H9 (cell line): Measurements from ENCODE around the gene MTHFD1L. TPM values are rescaled to one million over a fixed set of nuclear protein-coding genes. Genes with fewer than 3 reads are reported as not detected.

Experiments used
- DNase-seq: peaks from one replicate; pipeline ENCODE4 v3.0.0-alpha.2; 2017
- H2AFZ ChIP-seq: one replicate; pipeline ENCODE4 v1.6.1; 2013; ENCODE audit warnings: mild to moderate bottlenecking, low read length, control low read depth, moderate library complexity
- H2AK5ac ChIP-seq: 2 replicates; pipeline ENCODE4 v1.6.1; 2013; ENCODE audit warnings: low read length, control low read depth, mixed read lengths; ENCODE audit not compliant: insufficient read length
- H2BK120ac ChIP-seq: one replicate; pipeline ENCODE4 v1.6.1; 2013; ENCODE audit warnings: low read depth, mild to moderate bottlenecking, low read length, control low read depth, inconsistent platforms; ENCODE audit not compliant: poor library complexity, severe bottlenecking
- H2BK12ac ChIP-seq: 2 replicates; pipeline ENCODE4 v1.6.1; 2013; ENCODE audit warnings: low read length, control low read depth, mixed read lengths, low read depth; ENCODE audit not compliant: insufficient read length
- H2BK15ac ChIP-seq: 2 replicates; pipeline ENCODE4 v1.6.1; 2013; ENCODE audit warnings: low read depth, low read length, control low read depth
- H2BK20ac ChIP-seq: one replicate; pipeline ENCODE4 v1.6.1; 2013; ENCODE audit warnings: low read depth, mild to moderate bottlenecking, low read length, control low read depth, inconsistent platforms; ENCODE audit not compliant: poor library complexity, severe bottlenecking
- H2BK5ac ChIP-seq: 2 replicates; pipeline ENCODE4 v1.6.1; 2013; ENCODE audit warnings: low read length, control low read depth, mixed read lengths; ENCODE audit not compliant: insufficient read length
- H3K14ac ChIP-seq: 2 replicates; pipeline ENCODE4 v1.6.1; 2013; ENCODE audit warnings: low read length, control low read depth; ENCODE audit not compliant: insufficient read depth
- H3K18ac ChIP-seq: 2 replicates; pipeline ENCODE4 v1.6.1; 2013; ENCODE audit warnings: low read depth, mild to moderate bottlenecking, mixed read lengths, low read length, control low read depth; ENCODE audit not compliant: insufficient read length
- H3K23ac ChIP-seq: 2 replicates; pipeline ENCODE4 v1.6.1; 2013; ENCODE audit warnings: low read length, control low read depth, mixed read lengths, low read depth; ENCODE audit not compliant: insufficient read length
- H3K23me2 ChIP-seq: 2 replicates; pipeline ENCODE4 v1.6.1; 2013; ENCODE audit warnings: low read depth, mild to moderate bottlenecking, mixed read lengths, low read length, control low read depth; ENCODE audit not compliant: insufficient read length, poor library complexity, severe bottlenecking
- H3K27ac ChIP-seq: 2 replicates; pipeline ENCODE4 v1.5.1; 2013; ENCODE audit warnings: low read length, control low read depth, mixed read lengths, low read depth; ENCODE audit not compliant: insufficient read length
- H3K27me3 ChIP-seq: 2 replicates; pipeline ENCODE4 v1.6.1; 2013; ENCODE audit warnings: low read length, control low read depth, inconsistent platforms; ENCODE audit not compliant: insufficient read depth
- H3K4ac ChIP-seq: 2 replicates; pipeline ENCODE4 v1.6.1; 2013; ENCODE audit warnings: low read depth, mild to moderate bottlenecking, control low read depth, inconsistent platforms, low read length, moderate library complexity
- H3K4me1 ChIP-seq: 2 replicates; pipeline ENCODE4 v1.6.1; 2013; ENCODE audit warnings: low read length, control low read depth, inconsistent platforms; ENCODE audit not compliant: insufficient read depth
- H3K4me2 ChIP-seq: 2 replicates; pipeline ENCODE4 v1.6.1; 2013; ENCODE audit warnings: low read length, control low read depth, mixed read lengths; ENCODE audit not compliant: insufficient read length, insufficient read depth
- H3K56ac ChIP-seq: 2 replicates; pipeline ENCODE4 v1.6.1; 2013; ENCODE audit warnings: low read depth, mild to moderate bottlenecking, mixed read lengths, low read length, control low read depth; ENCODE audit not compliant: insufficient read length
- H3K79me1 ChIP-seq: 2 replicates; pipeline ENCODE4 v1.6.1; 2013; ENCODE audit warnings: low read depth, mild to moderate bottlenecking, moderate library complexity, low read length, control low read depth, inconsistent platforms; ENCODE audit not compliant: insufficient read depth, poor library complexity, severe bottlenecking
- H3K79me2 ChIP-seq: 2 replicates; pipeline ENCODE4 v1.6.1; 2013; ENCODE audit warnings: low read length, control low read depth, inconsistent platforms; ENCODE audit not compliant: insufficient read depth
- H3K9ac ChIP-seq: 2 replicates; pipeline ENCODE4 v1.6.1; 2013; ENCODE audit warnings: low read length, control low read depth, mixed read lengths; ENCODE audit not compliant: insufficient read length; ENCODE audit errors: extremely low read depth
- H3K9me3 ChIP-seq: one replicate; pipeline ENCODE4 v1.6.1; 2013; ENCODE audit warnings: low read depth, low read length, inconsistent platforms; ENCODE audit not compliant: control insufficient read depth
- H3T11ph ChIP-seq: one replicate; pipeline ENCODE4 v1.6.1; 2013; ENCODE audit warnings: mild to moderate bottlenecking, low read length, control low read depth, inconsistent platforms
- H4K20me1 ChIP-seq: one replicate; pipeline ENCODE4 v1.6.1; 2013; ENCODE audit not compliant: control insufficient read depth, insufficient read length, insufficient read depth
- H4K5ac ChIP-seq: 2 replicates; pipeline ENCODE4 v1.6.1; 2013; ENCODE audit warnings: low read depth, mild to moderate bottlenecking, mixed read lengths, low read length, control low read depth; ENCODE audit not compliant: insufficient read length
- H4K8ac ChIP-seq: replicated peaks from 2 replicates; pipeline ENCODE4 v1.6.1; 2013; ENCODE audit warnings: low read length, control low read depth, mixed read lengths, low read depth; ENCODE audit not compliant: insufficient read length
- H4K91ac ChIP-seq: 2 replicates; pipeline ENCODE4 v1.6.1; 2013; ENCODE audit warnings: low read depth, mild to moderate bottlenecking, moderate library complexity, mixed read lengths, low read length, control low read depth; ENCODE audit not compliant: insufficient read length
- H3K27ac Mint-ChIP-seq, 3 experiments: 2 replicates in 2 of 3; 3 replicates in 1 of 3; pipeline ENCODE4 v1.8.0; 2020 to 2021; ENCODE audit warnings: mixed read lengths in 3 of 3, mild to moderate bottlenecking in 1 of 3, moderate library complexity in 1 of 3
- H3K27me3 Mint-ChIP-seq: 2 replicates; pipeline ENCODE4 v1.8.0; 2021; ENCODE audit warnings: low read depth, mild to moderate bottlenecking, moderate library complexity, mixed read lengths
- H3K36me3 Mint-ChIP-seq, 3 experiments: 2 replicates in 2 of 3; 3 replicates in 1 of 3; pipeline ENCODE4 v1.8.0; 2020 to 2021; ENCODE audit warnings: low read depth in 3 of 3, mixed read lengths in 3 of 3; ENCODE audit not compliant: insufficient read depth in 1 of 3
- H3K4me1 Mint-ChIP-seq, 2 experiments: 2 replicates each; pipeline ENCODE4 v1.8.0; 2020; ENCODE audit warnings: mixed read lengths in 2 of 2
- H3K4me3 Mint-ChIP-seq, 2 experiments: 2 replicates in 1 of 2; 3 replicates in 1 of 2; pipeline ENCODE4 v1.8.0; 2020 to 2021; ENCODE audit warnings: mild to moderate bottlenecking in 2 of 2, mixed read lengths in 2 of 2, moderate library complexity in 1 of 2
- H3K9me3 Mint-ChIP-seq, 2 experiments: 2 replicates in 1 of 2; 3 replicates in 1 of 2; pipeline ENCODE4 v1.8.0; 2020; ENCODE audit warnings: mild to moderate bottlenecking in 2 of 2, mixed read lengths in 2 of 2, moderate library complexity in 1 of 2
- WGBS: extraction: QIAGEN DNeasy Blood & Tissue Kit; methylation state at CpG from one replicate; pipeline ENCODE4 v1.1.7; 2013; ENCODE audit warnings: missing lambda C conversion rate, low lambda C conversion rate, mixed read lengths; ENCODE audit not compliant: insufficient read length; ENCODE audit errors: extremely low coverage; 5-methylcytosine and 5-hydroxymethylcytosine counted together
- total RNA-seq: library from RNA; stranded (reverse); gene quantifications from 2 replicates; pipeline ENCODE4 v1.2.1, GENCODE V29; 2021
- TF ChIP-seq, protein P1 (sequence below): fragments of 200-600 bp; sonication (generic); conservative IDR thresholded peaks from 3 replicates; pipeline ENCODE4 v1.8.0; 2021; ENCODE audit warnings: antibody characterized with exemption, mild to moderate bottlenecking

MTHFD1L gene
- total RNA-seq, 1 experiment from 2014 or later, result 90.2 TPM

DNA sequence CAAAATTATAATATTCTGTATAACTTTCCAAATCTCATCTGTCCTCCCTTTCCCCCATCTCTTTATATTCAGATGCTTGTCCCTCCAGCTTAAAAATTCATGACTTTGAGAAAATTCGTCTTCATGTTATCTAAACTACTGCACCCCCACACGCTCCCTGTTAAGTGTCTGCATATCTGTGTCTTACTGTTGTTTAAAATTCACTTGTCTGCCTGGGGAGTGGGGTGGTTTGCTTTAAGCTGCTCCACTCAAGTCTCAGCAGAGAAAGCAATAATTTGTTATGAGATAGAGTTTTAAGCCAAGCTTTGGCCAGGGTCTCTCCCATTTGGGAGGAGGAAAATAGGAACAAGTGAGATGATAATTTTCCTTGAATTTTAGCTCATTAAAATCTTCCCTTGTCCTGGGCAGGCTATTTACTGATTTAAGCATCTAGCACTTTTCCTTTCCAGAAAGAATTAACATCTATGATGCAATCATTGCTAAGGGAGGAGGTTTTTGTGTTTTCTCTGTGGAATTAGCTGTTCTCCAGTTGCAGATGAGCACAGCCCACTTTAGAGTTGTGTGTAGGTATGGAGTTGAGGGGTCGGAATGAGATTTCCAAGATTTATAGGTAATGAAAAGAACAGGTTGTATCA, 36.8 kb downstream of the MTHFD1L start:
- Histone ChIP-seq H3K18ac (no peak overlapping the region), H3K4me1 (no peaks in the 10 kb centered on the region), H3K79me1 (no peaks in the 10 kb centered on the region), H3K27me3 (no peaks in the 10 kb centered on the region), H3K23ac (no peak overlapping the region), H3K27ac (no peak overlapping the region), H3K14ac (no peak overlapping the region), H3K9ac (no peak overlapping the region), H4K91ac (no peak overlapping the region), H2BK120ac (no peak overlapping the region), H3K9me3 (no peaks in the 10 kb centered on the region), H2BK5ac (no peak overlapping the region), H3K56ac (no peak overlapping the region), H3T11ph (no peak overlapping the region), H2AK5ac (no peak overlapping the region), H2AFZ (no peak overlapping the region), H2BK15ac (no peak overlapping the region), H2BK20ac (no peak overlapping the region), H3K79me2 (no peaks in the 10 kb centered on the region), H4K8ac (no peak overlapping the region), H2BK12ac (no peak overlapping the region), H4K20me1 (no peaks in the 10 kb centered on the region), H3K4me2 (no peak overlapping the region), H4K5ac (no peak overlapping the region), H3K23me2 (no peaks in the 10 kb centered on the region), H3K4ac (no peak overlapping the region)
- DNase-seq, result no peak
- no peaks in the 10 kb centered on the region for H3K27me3 Mint-ChIP-seq
- H3K36me3 Mint-ChIP-seq, result peaks cover 31 to 42% (median 38%) of the 10 kb centered on the region in 3 experiments
- H3K9me3 Mint-ChIP-seq, result no peaks in the 10 kb centered on the region
- no peak overlapping the region for H3K4me3 Mint-ChIP-seq
- H3K4me1 Mint-ChIP-seq, result peaks cover 0 to 7% of the 10 kb centered on the region in 2 experiments; a peak in 2 of 4 replicates
- H3K27ac Mint-ChIP-seq, result peak overlapping the region in 1 of 3 experiments; percentile 45; a peak in 5 of 7 replicates
- WGBS, result no CpG with 5 or more reads among the region's 3 CpGs
- TF ChIP-seq, protein P1, sequence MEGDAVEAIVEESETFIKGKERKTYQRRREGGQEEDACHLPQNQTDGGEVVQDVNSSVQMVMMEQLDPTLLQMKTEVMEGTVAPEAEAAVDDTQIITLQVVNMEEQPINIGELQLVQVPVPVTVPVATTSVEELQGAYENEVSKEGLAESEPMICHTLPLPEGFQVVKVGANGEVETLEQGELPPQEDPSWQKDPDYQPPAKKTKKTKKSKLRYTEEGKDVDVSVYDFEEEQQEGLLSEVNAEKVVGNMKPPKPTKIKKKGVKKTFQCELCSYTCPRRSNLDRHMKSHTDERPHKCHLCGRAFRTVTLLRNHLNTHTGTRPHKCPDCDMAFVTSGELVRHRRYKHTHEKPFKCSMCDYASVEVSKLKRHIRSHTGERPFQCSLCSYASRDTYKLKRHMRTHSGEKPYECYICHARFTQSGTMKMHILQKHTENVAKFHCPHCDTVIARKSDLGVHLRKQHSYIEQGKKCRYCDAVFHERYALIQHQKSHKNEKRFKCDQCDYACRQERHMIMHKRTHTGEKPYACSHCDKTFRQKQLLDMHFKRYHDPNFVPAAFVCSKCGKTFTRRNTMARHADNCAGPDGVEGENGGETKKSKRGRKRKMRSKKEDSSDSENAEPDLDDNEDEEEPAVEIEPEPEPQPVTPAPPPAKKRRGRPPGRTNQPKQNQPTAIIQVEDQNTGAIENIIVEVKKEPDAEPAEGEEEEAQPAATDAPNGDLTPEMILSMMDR, result no peak
